ENCODE results near the gene GAB2.

The GAB2 gene

GRCh38 chr11:78427615-78428265, 10.1 kb upstream of the GAB2 start:
- DNase-seq, result no peak

- DNase-seq, result no peak
Observed at GRCh38 chr11:78426845-78427244, 9.2 kb upstream of the GAB2 start.

GRCh38 chr11:78425399-78426070, 7.9 kb upstream of the GAB2 start:
- DNase-seq, result no peak

- DNase-seq, result no peak
Observed at GRCh38 chr11:78424334-78425270, 7.0 kb upstream of the GAB2 start.

- no peak for DNase-seq
Observed at GRCh38 chr11:78423241-78423640, 5.6 kb upstream of the GAB2 start.

- no peak for DNase-seq
Observed at GRCh38 chr11:78420796-78421209, 3.2 kb upstream of the GAB2 start.

- no peak for DNase-seq
Observed at GRCh38 chr11:78420255-78420764, 2.7 kb upstream of the GAB2 start.

GRCh38 chr11:78419327-78419726, 1.7 kb upstream of the GAB2 start:
- DNase-seq, result no peak

- DNase-seq, result no peak
Observed at GRCh38 chr11:78418584-78419211, 1.1 kb upstream of the GAB2 start.

- peak; percentile 84 for DNase-seq
Observed at GRCh38 chr11:78417888-78418583, 416 bp upstream of the GAB2 start.

- peak; percentile 59 for DNase-seq
Observed at GRCh38 chr11:78416285-78417174, 1.1 kb downstream of the GAB2 start.

- no peak for DNase-seq
Observed at GRCh38 chr11:78415338-78415737, 2.3 kb downstream of the GAB2 start.

- DNase-seq, result no peak
Observed at GRCh38 chr11:78414321-78415051, 3.1 kb downstream of the GAB2 start.

- no peak for DNase-seq
Observed at GRCh38 chr11:78408619-78409018, 9.0 kb downstream of the GAB2 start.

- no peak for DNase-seq
Observed at GRCh38 chr11:78406568-78407196, 10.9 kb downstream of the GAB2 start.

GRCh38 chr11:78405805-78406204, 11.8 kb downstream of the GAB2 start:
- DNase-seq, result no peak

GRCh38 chr11:78403781-78404180, 13.8 kb downstream of the GAB2 start:
- DNase-seq, result no peak

- DNase-seq, result no peak
Observed at GRCh38 chr11:78402847-78403246, 14.8 kb downstream of the GAB2 start.

- DNase-seq, result no peak
Observed at GRCh38 chr11:78400702-78401101, 16.9 kb downstream of the GAB2 start.

GRCh38 chr11:78400116-78400515, 17.5 kb downstream of the GAB2 start:
- no peak for DNase-seq

Measured in NCI-H510A (cell line).